GM10248 (cell line): ENCODE data around the gene MEAF6.

ENCODE experiments used
- CTCF ChIA-PET: fragments of 300-600 bp; sonication (Branson Sonifier 250); formaldehyde crosslinking; extraction: SDS; loops from one replicate; lab custom pipeline; 2021; ENCODE audit warnings: antibody characterized with exemption; lab: Yijun Ruan, JAX
- POLR2A ChIA-PET: fragments of 350-650 bp; sonication (Branson Sonifier 250); formaldehyde crosslinking; extraction: SDS; loops from one replicate; lab custom pipeline; 2020; ENCODE audit warnings: antibody characterized with exemption; lab: Yijun Ruan, JAX
- DNase-seq: peaks from one replicate; pipeline ENCODE4 v3.0.0; 2012; ENCODE audit errors: extremely low spot score
- TF ChIP-seq, protein P1 (sequence below): IDR thresholded peaks from 2 replicates; pipeline ENCODE4 v1.5.1; 2012; ENCODE audit warnings: mild to moderate bottlenecking, low read depth; ENCODE audit errors: extremely low read depth, missing control alignments, control extremely low read depth

Gene MEAF6

DNA sequence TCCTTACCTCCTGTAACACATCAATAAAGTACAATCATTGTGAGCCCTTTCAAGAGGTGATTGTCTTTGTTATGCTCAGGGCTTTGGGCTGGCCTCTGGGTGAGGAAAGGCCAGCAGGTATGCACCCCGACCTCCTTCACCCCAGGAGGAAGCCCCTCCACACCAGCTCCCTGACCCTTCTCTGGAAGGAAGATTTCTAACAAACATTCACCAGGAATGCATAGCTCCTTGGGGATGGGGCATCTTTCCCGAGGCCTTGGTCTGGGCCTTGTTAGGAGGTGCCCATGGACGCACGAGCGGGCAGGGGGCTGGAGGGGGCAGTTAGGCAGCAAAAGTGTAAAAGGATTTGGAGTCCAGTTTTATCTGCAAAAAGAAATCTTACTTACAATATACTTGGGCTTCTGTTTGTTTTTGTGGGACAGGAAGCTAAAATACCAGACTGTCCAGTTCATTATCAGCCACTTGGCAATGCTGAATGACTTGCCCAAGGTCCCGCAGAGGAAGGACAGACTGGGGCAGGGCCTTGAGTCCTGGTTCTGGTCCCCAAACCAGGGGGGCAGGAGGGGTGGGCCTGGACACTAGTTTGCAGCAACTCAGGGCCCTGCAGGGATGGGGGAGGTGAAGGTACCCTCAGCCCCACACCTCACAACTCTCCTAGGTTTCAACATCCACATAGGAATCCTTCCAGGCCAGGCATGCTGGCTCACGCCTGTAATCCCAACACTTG, 30.1 kb downstream of the MEAF6 start:
- TF ChIP-seq, protein P1, sequence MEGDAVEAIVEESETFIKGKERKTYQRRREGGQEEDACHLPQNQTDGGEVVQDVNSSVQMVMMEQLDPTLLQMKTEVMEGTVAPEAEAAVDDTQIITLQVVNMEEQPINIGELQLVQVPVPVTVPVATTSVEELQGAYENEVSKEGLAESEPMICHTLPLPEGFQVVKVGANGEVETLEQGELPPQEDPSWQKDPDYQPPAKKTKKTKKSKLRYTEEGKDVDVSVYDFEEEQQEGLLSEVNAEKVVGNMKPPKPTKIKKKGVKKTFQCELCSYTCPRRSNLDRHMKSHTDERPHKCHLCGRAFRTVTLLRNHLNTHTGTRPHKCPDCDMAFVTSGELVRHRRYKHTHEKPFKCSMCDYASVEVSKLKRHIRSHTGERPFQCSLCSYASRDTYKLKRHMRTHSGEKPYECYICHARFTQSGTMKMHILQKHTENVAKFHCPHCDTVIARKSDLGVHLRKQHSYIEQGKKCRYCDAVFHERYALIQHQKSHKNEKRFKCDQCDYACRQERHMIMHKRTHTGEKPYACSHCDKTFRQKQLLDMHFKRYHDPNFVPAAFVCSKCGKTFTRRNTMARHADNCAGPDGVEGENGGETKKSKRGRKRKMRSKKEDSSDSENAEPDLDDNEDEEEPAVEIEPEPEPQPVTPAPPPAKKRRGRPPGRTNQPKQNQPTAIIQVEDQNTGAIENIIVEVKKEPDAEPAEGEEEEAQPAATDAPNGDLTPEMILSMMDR = no peak
- POLR2A ChIA-PET = interaction anchor here (0.5 to 8.6 kb wide), 3 partner anchors 8 to 15 kb away, joined by 5 to 112 read pairs (median 6); partner anchors contain the start of gene ZC3H12A
- DNase-seq = no peak
- CTCF ChIA-PET = interaction anchor here (1.0 to 9.5 kb wide), 5 partner anchors 8 to 99 kb away, joined by 3 to 209 read pairs (median 104); partner anchors contain the start of genes MEAF6 and ZC3H12A

DNA sequence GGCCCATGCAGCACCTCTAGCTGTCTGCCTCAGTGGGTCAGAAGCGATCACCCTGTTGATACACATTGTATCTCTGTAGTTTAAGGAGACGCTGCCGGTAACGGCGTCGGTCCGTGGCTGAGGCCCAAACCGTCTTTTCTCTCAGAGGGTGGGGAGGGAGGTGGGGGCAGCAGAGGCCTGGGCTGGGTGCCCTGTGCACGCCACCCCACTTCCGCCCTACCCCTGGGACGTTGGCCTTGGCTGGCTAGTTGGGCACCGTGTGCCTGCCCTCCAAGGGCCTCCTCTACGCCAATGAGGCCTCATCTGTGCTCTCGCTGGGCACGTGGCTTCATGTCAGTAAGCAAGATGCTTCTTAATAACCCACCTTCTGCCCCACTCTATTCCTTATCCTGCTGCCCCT, 30.8 kb downstream of the MEAF6 start:
- ChIA-PET CTCF (interaction anchor here (4.3 to 9.5 kb wide), 2 partner anchors 27 to 30 kb away, joined by 38 to 209 read pairs; partner anchors contain the start of gene MEAF6), POLR2A (interaction anchor here (8.6 kb wide), 1 partner anchor 7 kb away, joined by 112 read pairs; the partner anchor contains the start of gene ZC3H12A)
- TF ChIP-seq, protein P1 = no peak
- no peak for DNase-seq

DNA sequence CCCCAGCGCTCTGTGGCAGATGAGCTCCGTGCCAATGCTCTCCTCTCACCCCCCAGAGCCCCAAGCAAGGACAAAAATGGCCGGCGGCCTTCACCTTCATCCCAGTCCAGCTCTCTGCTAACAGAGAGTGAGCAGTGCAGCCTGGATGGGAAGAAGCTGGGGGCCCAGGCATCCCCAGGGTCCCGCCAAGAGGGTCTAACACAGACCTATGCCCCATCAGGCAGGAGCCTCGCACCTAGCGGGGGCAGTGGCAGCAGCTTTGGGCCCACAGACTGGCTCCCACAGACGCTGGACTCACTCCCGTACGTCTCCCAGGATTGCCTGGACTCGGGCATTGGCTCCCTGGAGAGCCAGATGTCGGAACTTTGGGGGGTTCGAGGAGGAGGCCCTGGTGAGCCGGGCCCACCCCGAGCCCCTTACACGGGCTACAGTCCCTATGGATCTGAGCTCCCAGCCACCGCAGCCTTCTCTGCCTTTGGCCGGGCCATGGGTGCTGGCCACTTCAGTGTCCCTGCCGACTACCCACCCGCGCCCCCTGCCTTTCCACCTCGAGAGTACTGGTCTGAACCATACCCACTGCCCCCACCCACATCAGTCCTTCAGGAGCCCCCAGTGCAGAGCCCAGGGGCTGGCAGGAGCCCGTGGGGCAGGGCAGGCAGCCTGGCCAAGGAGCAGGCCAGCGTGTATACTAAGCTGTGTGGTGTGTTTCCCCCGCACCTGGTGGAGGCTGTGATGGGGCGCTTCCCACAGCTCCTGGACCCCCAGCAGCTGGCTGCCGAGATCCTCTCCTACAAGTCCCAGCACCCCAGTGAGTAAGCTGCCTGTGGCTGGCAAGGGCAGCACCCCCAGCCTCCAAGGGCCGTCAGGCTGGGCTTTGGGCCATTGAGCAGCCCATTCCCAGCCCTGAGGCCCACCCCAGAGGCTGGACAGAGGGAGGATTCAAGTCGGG, 31.5 kb downstream of the MEAF6 start:
- TF ChIP-seq, protein P1 = no peak
- CTCF ChIA-PET = interaction anchor here (1.2 to 9.5 kb wide), 2 partner anchors 26 to 32 kb away, joined by 5 to 209 read pairs; partner anchors contain the start of gene MEAF6
- POLR2A ChIA-PET = interaction anchor here (8.6 kb wide), 1 partner anchor 6 kb away, joined by 112 read pairs; the partner anchor contains the start of gene ZC3H12A
- DNase-seq = no peak

DNA sequence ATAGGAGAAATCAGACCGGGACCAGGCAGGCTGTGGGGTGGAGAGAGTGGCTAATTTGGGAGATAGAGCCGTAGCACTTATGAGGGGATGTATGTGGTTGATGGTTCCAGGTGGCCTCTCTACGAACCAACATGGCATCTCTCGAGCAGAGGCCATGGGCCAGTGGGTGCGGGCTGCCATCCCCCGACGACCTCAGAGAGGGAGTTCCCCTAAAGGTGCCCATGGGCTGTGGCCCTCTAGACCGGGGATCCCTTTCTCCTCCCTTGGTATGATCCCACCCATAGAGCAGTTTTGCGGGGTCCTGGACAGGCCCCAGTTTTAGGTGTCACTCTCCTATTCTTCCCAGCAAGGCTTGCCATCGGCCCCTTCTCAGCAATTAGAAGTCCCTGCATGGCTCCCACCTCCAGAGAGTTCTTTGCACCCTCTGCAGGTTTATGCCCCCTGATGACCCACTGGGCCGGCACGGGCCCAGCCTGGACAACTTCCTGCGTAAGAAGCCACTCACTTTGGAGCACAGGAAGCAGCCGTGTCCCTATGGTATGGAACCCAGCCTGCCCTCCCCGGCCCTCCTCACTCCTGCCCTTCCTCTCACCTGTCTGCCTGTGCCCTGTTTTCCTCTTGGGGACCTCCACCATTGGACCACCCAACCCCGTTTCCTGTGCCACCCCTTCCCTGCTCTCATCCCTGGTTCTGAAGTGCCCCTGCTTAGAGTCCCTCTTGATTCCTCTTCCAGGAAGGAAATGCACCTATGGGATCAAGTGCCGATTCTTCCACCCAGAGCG, 32.4 kb downstream of the MEAF6 start:
- ChIA-PET POLR2A (interaction anchor here (0.7 to 8.6 kb wide), 2 partner anchors 6 to 10 kb away, joined by 3 to 112 read pairs; partner anchors contain the start of gene ZC3H12A), CTCF (interaction anchor here (1.2 to 9.5 kb wide), 4 partner anchors 25 to 201 kb away, joined by 3 to 209 read pairs (median 4); partner anchors contain the start of gene MEAF6)
- DNase-seq = no peak
- TF ChIP-seq, protein P1 = no peak

DNA sequence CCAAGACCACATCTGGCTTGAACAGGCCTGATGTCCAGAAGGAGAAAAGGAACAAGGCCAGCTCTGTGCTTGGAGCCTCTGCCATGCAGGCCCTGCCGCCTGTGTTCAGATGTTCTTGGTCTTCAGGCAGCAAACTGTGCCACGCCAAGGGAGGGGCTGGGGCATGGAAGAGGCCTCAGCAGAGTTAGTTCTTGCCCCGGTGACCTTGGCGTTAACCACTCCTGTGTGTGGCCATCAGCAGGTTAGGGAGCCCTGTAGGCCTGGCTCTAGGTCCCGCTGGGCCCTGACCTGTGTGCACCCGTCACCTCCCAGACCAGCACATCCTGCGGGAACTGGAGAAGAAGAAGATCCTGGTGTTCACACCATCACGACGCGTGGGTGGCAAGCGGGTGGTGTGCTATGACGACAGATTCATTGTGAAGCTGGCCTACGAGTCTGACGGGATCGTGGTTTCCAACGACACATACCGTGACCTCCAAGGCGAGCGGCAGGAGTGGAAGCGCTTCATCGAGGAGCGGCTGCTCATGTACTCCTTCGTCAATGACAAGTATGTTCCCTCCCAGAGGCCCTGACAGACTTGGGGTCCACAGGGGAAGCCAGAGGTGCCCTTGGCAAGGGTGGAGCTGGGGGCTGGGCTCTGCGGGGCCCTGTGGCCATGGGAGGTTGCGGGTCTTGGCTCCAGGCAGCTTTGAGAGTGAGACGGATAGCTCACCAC, 33.1 kb downstream of the MEAF6 start:
- DNase-seq = no peak
- TF ChIP-seq, protein P1 = no peak
- CTCF ChIA-PET = interaction anchor here (1.3 to 9.5 kb wide), 3 partner anchors 25 to 201 kb away, joined by 3 to 209 read pairs (median 3); no protein-coding TSS in a partner anchor
- POLR2A ChIA-PET = interaction anchor here (0.7 kb wide), 1 partner anchor 10 kb away, joined by 3 read pairs; no protein-coding TSS in a partner anchor
